OCI-LY7 (cell line): ENCODE data around the gene CUBN.

Experiments used
- EZH2phosphoT487 ChIP-seq: fragments of 200-600 bp; sonication (generic); IDR thresholded peaks from 2 replicates; pipeline ENCODE4 v1.6.1; 2018; ENCODE audit warnings: low read depth, borderline replicate concordance, mild to moderate bottlenecking, mixed run types, antibody characterized with exemption, low read length, moderate library complexity, mixed read lengths
- TF ChIP-seq, protein P1 (sequence below): fragments of 200-600 bp; sonication (generic); conservative IDR thresholded peaks from 2 replicates; pipeline ENCODE4 v1.5.1; 2014; ENCODE audit warnings: mild to moderate bottlenecking, antibody characterized with exemption, low read length, moderate library complexity, mixed read lengths

DNA sequence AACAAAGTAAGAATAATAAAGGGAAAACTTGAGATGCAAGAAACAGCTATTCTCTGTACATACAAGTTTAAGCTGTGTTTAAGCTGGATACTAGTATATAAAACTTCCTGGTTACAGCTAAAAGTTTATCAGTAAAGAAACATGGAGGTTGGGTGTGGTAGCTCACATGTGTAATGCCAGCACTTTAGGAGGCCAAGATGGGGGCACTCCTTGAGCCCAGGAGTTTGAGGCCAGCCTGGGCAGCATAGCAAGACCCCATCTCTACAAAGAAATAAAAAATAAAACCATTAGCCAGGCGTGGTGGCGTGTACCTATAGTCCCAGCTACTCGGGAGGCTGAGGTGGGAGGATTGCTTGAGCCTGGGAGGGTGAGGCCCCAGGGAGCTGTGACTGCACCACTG is 315.6 kb downstream of the CUBN start:
- TF ChIP-seq, protein P1, sequence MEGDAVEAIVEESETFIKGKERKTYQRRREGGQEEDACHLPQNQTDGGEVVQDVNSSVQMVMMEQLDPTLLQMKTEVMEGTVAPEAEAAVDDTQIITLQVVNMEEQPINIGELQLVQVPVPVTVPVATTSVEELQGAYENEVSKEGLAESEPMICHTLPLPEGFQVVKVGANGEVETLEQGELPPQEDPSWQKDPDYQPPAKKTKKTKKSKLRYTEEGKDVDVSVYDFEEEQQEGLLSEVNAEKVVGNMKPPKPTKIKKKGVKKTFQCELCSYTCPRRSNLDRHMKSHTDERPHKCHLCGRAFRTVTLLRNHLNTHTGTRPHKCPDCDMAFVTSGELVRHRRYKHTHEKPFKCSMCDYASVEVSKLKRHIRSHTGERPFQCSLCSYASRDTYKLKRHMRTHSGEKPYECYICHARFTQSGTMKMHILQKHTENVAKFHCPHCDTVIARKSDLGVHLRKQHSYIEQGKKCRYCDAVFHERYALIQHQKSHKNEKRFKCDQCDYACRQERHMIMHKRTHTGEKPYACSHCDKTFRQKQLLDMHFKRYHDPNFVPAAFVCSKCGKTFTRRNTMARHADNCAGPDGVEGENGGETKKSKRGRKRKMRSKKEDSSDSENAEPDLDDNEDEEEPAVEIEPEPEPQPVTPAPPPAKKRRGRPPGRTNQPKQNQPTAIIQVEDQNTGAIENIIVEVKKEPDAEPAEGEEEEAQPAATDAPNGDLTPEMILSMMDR, result no peak
- no peak for TF ChIP-seq EZH2phosphoT487
